ENCODE results near the gene PPM1J. TPM values are rescaled to one million over a fixed set of nuclear protein-coding genes. Genes with fewer than 3 reads are reported as not detected.

The PPM1J gene
- total and polyA plus RNA-seq, 2 of the 13 experiments (the other 11 are each of a cell fraction or from before 2014, with no cell fraction given), result 0.07 to 0.22 TPM

DNA sequence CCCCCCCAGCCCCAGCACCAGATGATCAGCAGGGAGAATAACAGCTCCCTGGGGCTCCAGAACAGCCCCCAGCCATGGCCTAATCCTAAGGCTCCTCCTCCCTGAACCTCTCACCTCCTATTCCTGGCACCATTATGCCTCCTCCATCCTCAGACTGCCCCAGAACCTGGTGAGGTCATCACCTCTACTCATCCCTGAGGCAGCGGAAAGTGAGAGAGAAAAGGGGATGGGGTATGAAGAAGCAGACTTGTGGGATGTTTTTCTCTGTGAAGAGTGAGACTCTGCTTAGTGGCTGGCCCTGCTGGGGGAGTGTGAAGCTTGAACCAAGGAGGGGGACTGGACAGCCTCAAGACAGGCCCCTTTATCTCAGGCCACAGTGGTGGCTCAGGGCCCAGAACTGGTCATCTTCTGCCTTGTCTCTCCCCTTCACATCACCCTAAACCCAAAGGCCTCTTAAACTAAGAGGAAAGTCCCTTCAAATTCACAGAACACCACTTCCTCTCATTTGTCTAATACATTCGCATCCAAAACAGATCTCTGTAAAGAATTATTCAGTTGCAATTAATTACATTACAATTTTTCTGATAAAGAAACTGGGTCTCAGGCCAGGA, 2.2 kb upstream of the PPM1J start:
- Histone ChIP-seq H3K4me3 (replicated peaks in 1 of 3; ENCODE audit: insufficient read depth in 1 of 3, low read depth in 2 of 3, low read length in 3 of 3) (no peak overlapping the region), H3K4me2 (ENCODE audit: low read depth, low read length) (no peak overlapping the region), H3K9ac (ENCODE audit: insufficient read depth, low read depth, low read length) (no peak overlapping the region), H3K4me1 (ENCODE audit: insufficient read depth, low read length) (peaks cover 39% of the 10 kb centered on the region), H3K27ac (ENCODE audit: extremely low read length, insufficient read depth, low read length) (no peak overlapping the region), H2AFZ (ENCODE audit: low read length) (no peak overlapping the region), H3K27me3 (ENCODE audit: control insufficient read depth in 1 of 2, insufficient read depth in 2 of 2, low read length in 2 of 2) (peaks cover 9 to 56% of the 10 kb centered on the region in 2 experiments), H4K20me1 (ENCODE audit: insufficient read depth, low read length) (peaks cover 5% of the 10 kb centered on the region; the same call in 1 of the 2 replicates), H3K9me3 (ENCODE audit: low read length) (no peaks in the 10 kb centered on the region), H3K79me2 (ENCODE audit: insufficient read depth, low read length) (no peaks in the 10 kb centered on the region), H3K36me3 (replicated peaks in 1 of 2; ENCODE audit: control insufficient read depth in 1 of 2, insufficient read depth in 2 of 2, low read length in 2 of 2) (no peaks in the 10 kb centered on the region)
- intact Hi-C loops (cut with micrococcal nuclease; ENCODE audit: unreplicated experiment) (loop anchor here (2.0 to 5.0 kb wide), 3 partner anchors 163 to 325 kb away; partner anchors contain the start of gene SLC16A1), in situ Hi-C loops (cut with HindIII; ENCODE audit: extremely low pct_ligation_motif_present, low pct_unique_long_range_greater_than_20kb) (loop anchor here (5.0 to 25.0 kb wide), 2 partner anchors 90 to 320 kb away; no protein-coding TSS in a partner anchor)
- FAIRE-seq (no peak), DNase-seq (ENCODE audit: low spot score) (no peak), ATAC-seq (no peak)
- no TSS peak for BruUV-seq (replicated peaks)
- TF ChIP-seq, protein P1, sequence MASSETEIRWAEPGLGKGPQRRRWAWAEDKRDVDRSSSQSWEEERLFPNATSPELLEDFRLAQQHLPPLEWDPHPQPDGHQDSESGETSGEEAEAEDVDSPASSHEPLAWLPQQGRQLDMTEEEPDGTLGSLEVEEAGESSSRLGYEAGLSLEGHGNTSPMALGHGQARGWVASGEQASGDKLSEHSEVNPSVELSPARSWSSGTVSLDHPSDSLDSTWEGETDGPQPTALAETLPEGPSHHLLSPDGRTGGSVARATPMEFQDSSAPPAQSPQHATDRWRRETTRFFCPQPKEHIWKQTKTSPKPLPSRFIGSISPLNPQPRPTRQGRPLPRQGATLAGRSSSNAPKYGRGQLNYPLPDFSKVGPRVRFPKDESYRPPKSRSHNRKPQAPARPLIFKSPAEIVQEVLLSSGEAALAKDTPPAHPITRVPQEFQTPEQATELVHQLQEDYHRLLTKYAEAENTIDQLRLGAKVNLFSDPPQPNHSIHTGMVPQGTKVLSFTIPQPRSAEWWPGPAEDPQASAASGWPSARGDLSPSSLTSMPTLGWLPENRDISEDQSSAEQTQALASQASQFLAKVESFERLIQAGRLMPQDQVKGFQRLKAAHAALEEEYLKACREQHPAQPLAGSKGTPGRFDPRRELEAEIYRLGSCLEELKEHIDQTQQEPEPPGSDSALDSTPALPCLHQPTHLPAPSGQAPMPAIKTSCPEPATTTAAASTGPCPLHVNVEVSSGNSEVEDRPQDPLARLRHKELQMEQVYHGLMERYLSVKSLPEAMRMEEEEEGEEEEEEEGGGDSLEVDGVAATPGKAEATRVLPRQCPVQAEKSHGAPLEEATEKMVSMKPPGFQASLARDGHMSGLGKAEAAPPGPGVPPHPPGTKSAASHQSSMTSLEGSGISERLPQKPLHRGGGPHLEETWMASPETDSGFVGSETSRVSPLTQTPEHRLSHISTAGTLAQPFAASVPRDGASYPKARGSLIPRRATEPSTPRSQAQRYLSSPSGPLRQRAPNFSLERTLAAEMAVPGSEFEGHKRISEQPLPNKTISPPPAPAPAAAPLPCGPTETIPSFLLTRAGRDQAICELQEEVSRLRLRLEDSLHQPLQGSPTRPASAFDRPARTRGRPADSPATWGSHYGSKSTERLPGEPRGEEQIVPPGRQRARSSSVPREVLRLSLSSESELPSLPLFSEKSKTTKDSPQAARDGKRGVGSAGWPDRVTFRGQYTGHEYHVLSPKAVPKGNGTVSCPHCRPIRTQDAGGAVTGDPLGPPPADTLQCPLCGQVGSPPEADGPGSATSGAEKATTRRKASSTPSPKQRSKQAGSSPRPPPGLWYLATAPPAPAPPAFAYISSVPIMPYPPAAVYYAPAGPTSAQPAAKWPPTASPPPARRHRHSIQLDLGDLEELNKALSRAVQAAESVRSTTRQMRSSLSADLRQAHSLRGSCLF (CRISPR knock-in tag; IDR thresholded peaks at IDR 0.05; ENCODE audit: borderline replicate concordance), result no peak
- no peak for TF ChIP-seq HNRNPLL (IDR thresholded peaks at IDR 0.05; ENCODE audit: low read depth, low read length, poor library complexity, severe bottlenecking)
- TF ChIP-seq, protein P2, sequence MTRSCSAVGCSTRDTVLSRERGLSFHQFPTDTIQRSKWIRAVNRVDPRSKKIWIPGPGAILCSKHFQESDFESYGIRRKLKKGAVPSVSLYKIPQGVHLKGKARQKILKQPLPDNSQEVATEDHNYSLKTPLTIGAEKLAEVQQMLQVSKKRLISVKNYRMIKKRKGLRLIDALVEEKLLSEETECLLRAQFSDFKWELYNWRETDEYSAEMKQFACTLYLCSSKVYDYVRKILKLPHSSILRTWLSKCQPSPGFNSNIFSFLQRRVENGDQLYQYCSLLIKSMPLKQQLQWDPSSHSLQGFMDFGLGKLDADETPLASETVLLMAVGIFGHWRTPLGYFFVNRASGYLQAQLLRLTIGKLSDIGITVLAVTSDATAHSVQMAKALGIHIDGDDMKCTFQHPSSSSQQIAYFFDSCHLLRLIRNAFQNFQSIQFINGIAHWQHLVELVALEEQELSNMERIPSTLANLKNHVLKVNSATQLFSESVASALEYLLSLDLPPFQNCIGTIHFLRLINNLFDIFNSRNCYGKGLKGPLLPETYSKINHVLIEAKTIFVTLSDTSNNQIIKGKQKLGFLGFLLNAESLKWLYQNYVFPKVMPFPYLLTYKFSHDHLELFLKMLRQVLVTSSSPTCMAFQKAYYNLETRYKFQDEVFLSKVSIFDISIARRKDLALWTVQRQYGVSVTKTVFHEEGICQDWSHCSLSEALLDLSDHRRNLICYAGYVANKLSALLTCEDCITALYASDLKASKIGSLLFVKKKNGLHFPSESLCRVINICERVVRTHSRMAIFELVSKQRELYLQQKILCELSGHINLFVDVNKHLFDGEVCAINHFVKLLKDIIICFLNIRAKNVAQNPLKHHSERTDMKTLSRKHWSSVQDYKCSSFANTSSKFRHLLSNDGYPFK (CRISPR knock-in tag; IDR thresholded peaks at IDR 0.05; ENCODE audit: borderline replicate concordance), result no peak
- no peak for TF ChIP-seq ZFAT (CRISPR knock-in tag; conservative IDR thresholded peaks at IDR 0.05)
- 23% methylated on average over 2 of the region's 2 CpGs for WGBS (ENCODE audit: low lambda C conversion rate)
- POLR2A ChIA-PET, result no interaction called here
- CTCF ChIA-PET (ENCODE audit: low intra/inter-chr PET ratio, low total read pairs), result interaction anchor here (1.9 kb wide), 1 partner anchor 86 kb away, joined by 37 read pairs; no protein-coding TSS in a partner anchor

All from HepG2 (cell line).